Loucy (cell line): Measurements from ENCODE around the gene PACRG.

Experiments
- H2AFZ ChIP-seq: fragments of 200-600 bp; sonication (generic); 2 replicates; pipeline ENCODE4 v1.6.0; 2016; ENCODE audit warnings: antibody characterized with exemption, mild to moderate bottlenecking, low read length, moderate library complexity
- H3F3A ChIP-seq: fragments of 200-600 bp; 2 replicates; pipeline ENCODE4 v1.6.0; 2016; ENCODE audit warnings: antibody characterized with exemption, low read depth, mild to moderate bottlenecking
- H3K27me3 ChIP-seq: fragments of 200-600 bp; sonication (generic); 2 replicates; pipeline ENCODE4 v1.6.1; 2014; ENCODE audit warnings: low read length, mild to moderate bottlenecking; ENCODE audit not compliant: insufficient read depth, poor library complexity, severe bottlenecking
- H3K36me3 ChIP-seq: fragments of 200-600 bp; sonication (generic); 2 replicates; pipeline ENCODE4 v1.6.1; 2016; ENCODE audit warnings: low read length; ENCODE audit not compliant: insufficient read depth
- H3K4me1 ChIP-seq: fragments of 200-600 bp; sonication (generic); 2 replicates; pipeline ENCODE4 v1.5.1; 2014; ENCODE audit warnings: low read length, mild to moderate bottlenecking; ENCODE audit not compliant: insufficient read depth, poor library complexity, severe bottlenecking
- H3K4me2 ChIP-seq: fragments of 200-600 bp; sonication (generic); 2 replicates; pipeline ENCODE4 v1.6.0; 2014; ENCODE audit warnings: antibody characterized with exemption, low read length, low read depth, mild to moderate bottlenecking; ENCODE audit not compliant: poor library complexity, severe bottlenecking
- H3K4me3 ChIP-seq: fragments of 200-600 bp; sonication (generic); 2 replicates; pipeline ENCODE4 v1.5.1; 2014; ENCODE audit warnings: low read length, mild to moderate bottlenecking, mixed read lengths; ENCODE audit not compliant: poor library complexity, severe bottlenecking
- H3K79me2 ChIP-seq: fragments of 200-600 bp; sonication (generic); 2 replicates; pipeline ENCODE4 v1.6.1; 2014; ENCODE audit warnings: low read length; ENCODE audit not compliant: insufficient read depth
- H3K9ac ChIP-seq: fragments of 200-600 bp; sonication (generic); 2 replicates; pipeline ENCODE4 v1.6.0; 2014; ENCODE audit warnings: mild to moderate bottlenecking, low read depth, low read length, moderate library complexity; ENCODE audit not compliant: poor library complexity, severe bottlenecking
- H3K9me2 ChIP-seq: fragments of 200-600 bp; sonication (generic); replicated peaks from 2 replicates; pipeline ENCODE4 v1.6.1; 2016; ENCODE audit warnings: low read depth, low read length, mixed read lengths
- H3K9me3 ChIP-seq: fragments of 200-600 bp; sonication (generic); 2 replicates; pipeline ENCODE4 v1.6.1; 2014; ENCODE audit warnings: mild to moderate bottlenecking, antibody characterized with exemption, low read length, low read depth; ENCODE audit not compliant: insufficient read depth
- H4K20me1 ChIP-seq: fragments of 200-600 bp; sonication (generic); 2 replicates; pipeline ENCODE4 v1.6.0; 2014; ENCODE audit warnings: antibody characterized with exemption, low read length, mild to moderate bottlenecking; ENCODE audit not compliant: insufficient read depth, poor library complexity, severe bottlenecking
- EZH2phosphoT487 ChIP-seq: fragments of 200-600 bp; IDR thresholded peaks from 2 replicates; pipeline ENCODE4 v1.6.1; 2018; ENCODE audit warnings: antibody characterized with exemption, mild to moderate bottlenecking, moderate library complexity, borderline replicate concordance
- TF ChIP-seq, protein P1 (sequence below): fragments of 200-600 bp; sonication (generic); conservative IDR thresholded peaks from 2 replicates; pipeline ENCODE4 v1.5.1; 2014; ENCODE audit warnings: mild to moderate bottlenecking, antibody characterized with exemption, low read length

The PACRG gene

GRCh38 chr6:163095401-163095800, 367.6 kb downstream of the PACRG start:
- H2AFZ ChIP-seq = no peak overlapping the region
- no peaks in the 10 kb centered on the region for H3K9me2 ChIP-seq
- no peak overlapping the region for H3K4me3 ChIP-seq
- H3F3A ChIP-seq = no peaks in the 10 kb centered on the region
- H3K4me1 ChIP-seq = no peaks in the 10 kb centered on the region
- no peaks in the 10 kb centered on the region for H3K79me2 ChIP-seq
- TF ChIP-seq EZH2phosphoT487 = no peak
- TF ChIP-seq, protein P1, sequence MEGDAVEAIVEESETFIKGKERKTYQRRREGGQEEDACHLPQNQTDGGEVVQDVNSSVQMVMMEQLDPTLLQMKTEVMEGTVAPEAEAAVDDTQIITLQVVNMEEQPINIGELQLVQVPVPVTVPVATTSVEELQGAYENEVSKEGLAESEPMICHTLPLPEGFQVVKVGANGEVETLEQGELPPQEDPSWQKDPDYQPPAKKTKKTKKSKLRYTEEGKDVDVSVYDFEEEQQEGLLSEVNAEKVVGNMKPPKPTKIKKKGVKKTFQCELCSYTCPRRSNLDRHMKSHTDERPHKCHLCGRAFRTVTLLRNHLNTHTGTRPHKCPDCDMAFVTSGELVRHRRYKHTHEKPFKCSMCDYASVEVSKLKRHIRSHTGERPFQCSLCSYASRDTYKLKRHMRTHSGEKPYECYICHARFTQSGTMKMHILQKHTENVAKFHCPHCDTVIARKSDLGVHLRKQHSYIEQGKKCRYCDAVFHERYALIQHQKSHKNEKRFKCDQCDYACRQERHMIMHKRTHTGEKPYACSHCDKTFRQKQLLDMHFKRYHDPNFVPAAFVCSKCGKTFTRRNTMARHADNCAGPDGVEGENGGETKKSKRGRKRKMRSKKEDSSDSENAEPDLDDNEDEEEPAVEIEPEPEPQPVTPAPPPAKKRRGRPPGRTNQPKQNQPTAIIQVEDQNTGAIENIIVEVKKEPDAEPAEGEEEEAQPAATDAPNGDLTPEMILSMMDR = no peak
- no peaks in the 10 kb centered on the region for H3K27me3 ChIP-seq
- H3K36me3 ChIP-seq = no peaks in the 10 kb centered on the region
- no peaks in the 10 kb centered on the region; the same call in 1 of the 2 replicates for H3K9me3 ChIP-seq
- H3K4me2 ChIP-seq = no peak overlapping the region
- no peak overlapping the region for H3K9ac ChIP-seq
- no peaks in the 10 kb centered on the region for H4K20me1 ChIP-seq

GRCh38 chr6:163098827-163099479, 371.2 kb downstream of the PACRG start:
- Histone ChIP-seq H3K36me3 (no peaks in the 10 kb centered on the region), H3K27me3 (no peaks in the 10 kb centered on the region)

GRCh38 chr6:163099621-163100171, 371.9 kb downstream of the PACRG start:
- no peaks in the 10 kb centered on the region for H3K27me3 ChIP-seq
- H3K9me2 ChIP-seq = no peaks in the 10 kb centered on the region
- no peak overlapping the region for H3K9ac ChIP-seq
- no peaks in the 10 kb centered on the region for H4K20me1 ChIP-seq
- H3K4me3 ChIP-seq = no peak overlapping the region
- no peaks in the 10 kb centered on the region for H3F3A ChIP-seq
- no peaks in the 10 kb centered on the region for H3K36me3 ChIP-seq
- no peaks in the 10 kb centered on the region for H3K4me1 ChIP-seq
- TF ChIP-seq EZH2phosphoT487 = no peak
- TF ChIP-seq, protein P1 = no peak
- H3K9me3 ChIP-seq = no peaks in the 10 kb centered on the region; the same call in 1 of the 2 replicates
- no peak overlapping the region for H2AFZ ChIP-seq
- no peaks in the 10 kb centered on the region for H3K79me2 ChIP-seq
- H3K4me2 ChIP-seq = no peak overlapping the region

More at GRCh38 chr6:163098827-163099479, 371.2 kb downstream of the PACRG start:
- H3K4me3 ChIP-seq = no peak overlapping the region
- TF ChIP-seq, protein P1 = no peak
- no peak for TF ChIP-seq EZH2phosphoT487
- no peaks in the 10 kb centered on the region for H3K79me2 ChIP-seq
- H3F3A ChIP-seq = no peaks in the 10 kb centered on the region
- no peak overlapping the region for H3K4me2 ChIP-seq
- H2AFZ ChIP-seq = no peak overlapping the region
- no peak overlapping the region for H3K9ac ChIP-seq
- no peaks in the 10 kb centered on the region for H3K4me1 ChIP-seq
- no peaks in the 10 kb centered on the region for H4K20me1 ChIP-seq
- no peaks in the 10 kb centered on the region; the same call in 1 of the 2 replicates for H3K9me3 ChIP-seq
- H3K9me2 ChIP-seq = no peaks in the 10 kb centered on the region
